PFSK-1 (cell line): ENCODE measurements around the gene ASIC4.

Source experiments
- FOXP2 ChIP-seq: optimal IDR thresholded peaks from 2 replicates; pipeline ENCODE3; 2011; ENCODE audit warnings: borderline replicate concordance, control low read depth, inconsistent platforms; ENCODE audit not compliant: insufficient read depth; ENCODE audit errors: extremely low read length, extremely low read depth
- POLR2AphosphoS5 ChIP-seq: IDR thresholded peaks from 2 replicates; pipeline ENCODE4 v1.6.1; 2012; ENCODE audit warnings: low read depth, mild to moderate bottlenecking, control low read depth, low read length, moderate library complexity
- REST ChIP-seq, 2 experiments: IDR thresholded peaks; 2 replicates each; pipeline versions ENCODE4 v1.6.1 to v1.8.0; 2011 to 2012; ENCODE audit warnings: low read depth in 2 of 2, low read length in 2 of 2, control low read depth in 1 of 2, inconsistent platforms in 1 of 2, mild to moderate bottlenecking in 1 of 2, moderate library complexity in 1 of 2; ENCODE audit not compliant: insufficient read depth in 1 of 2
- SIN3A ChIP-seq: IDR thresholded peaks from 2 replicates; pipeline ENCODE4 v1.6.1; 2012; ENCODE audit warnings: mild to moderate bottlenecking, low read length, moderate library complexity, borderline replicate concordance; ENCODE audit not compliant: insufficient read depth
- TAF1 ChIP-seq: IDR thresholded peaks from 2 replicates; pipeline ENCODE4 v1.6.1; 2012; ENCODE audit warnings: low read length, control low read depth, borderline replicate concordance; ENCODE audit not compliant: insufficient read depth

ASIC4 gene

GRCh38 chr2:219513787-219514186 lies 495 bp upstream of the ASIC4 start:
- TF ChIP-seq FOXP2 (no peak), REST (IDR thresholded peaks at IDR 0.05; ENCODE audit: insufficient read depth in 1 of 2, low read depth in 2 of 2, low read length in 2 of 2) (no peak), TAF1 (no peak), SIN3A (no peak), POLR2AphosphoS5 (no peak)

- TF ChIP-seq POLR2AphosphoS5 (no peak), SIN3A (no peak), FOXP2 (no peak), REST (IDR thresholded peaks at IDR 0.05; ENCODE audit: insufficient read depth in 1 of 2, low read depth in 2 of 2, low read length in 2 of 2) (no peak), TAF1 (no peak)
Observed at GRCh38 chr2:219514836-219515235, 554 bp downstream of the ASIC4 start.

- TF ChIP-seq REST (IDR thresholded peaks at IDR 0.05; ENCODE audit: insufficient read depth in 1 of 2, low read depth in 2 of 2, low read length in 2 of 2) (no peak), POLR2AphosphoS5 (no peak), FOXP2 (no peak), SIN3A (no peak), TAF1 (no peak)
Observed at GRCh38 chr2:219515874-219516629, 1.8 kb downstream of the ASIC4 start.

- no peak for TF ChIP-seq FOXP2
- no peak for TF ChIP-seq TAF1
- TF ChIP-seq POLR2AphosphoS5: no peak
Observed at GRCh38 chr2:219516888-219517287, 2.6 kb downstream of the ASIC4 start.

- TF ChIP-seq FOXP2 (no peak), SIN3A (no peak), REST (IDR thresholded peaks at IDR 0.05; ENCODE audit: insufficient read depth in 1 of 2, low read depth in 2 of 2, low read length in 2 of 2) (no peak), TAF1 (no peak), POLR2AphosphoS5 (no peak)
Observed at GRCh38 chr2:219517954-219518778, 3.9 kb downstream of the ASIC4 start.
